Measurements from ENCODE around the gene SMCHD1.

- no peak for TF ChIP-seq EZH2 (IDR thresholded peaks at IDR 0.05; ENCODE audit: insufficient read depth, low read length)
- no peak for TF ChIP-seq CTCF (IDR thresholded peaks at IDR 0.05; ENCODE audit: insufficient read depth, low read depth, low read length)
Measured at GRCh38 chr18:2655178-2655953, at the start of gene SMCHD1.
